ENCODE results near the gene NDUFA3.

GRCh38 chr19:54137699-54138488, 35.2 kb downstream of the NDUFA3 start, which contains the start of gene CNOT3:
- TF ChIP-seq CTCF (IDR thresholded peaks at IDR 0.05; ENCODE audit: poor library complexity): peak; percentile 12
- TF ChIP-seq EZH2 (IDR thresholded peaks at IDR 0.05; ENCODE audit: borderline replicate concordance): no peak
- TF ChIP-seq EZH2phosphoT487 (IDR thresholded peaks at IDR 0.05; ENCODE audit: low read depth, severe bottlenecking, unreplicated experiment): no peak

Data from hepatocyte (in vitro differentiated cells).